CD4-positive, alpha-beta T cell treated with Interleukin-12 subunit alpha and Interleukin-12 subunit beta, for 1 hour (primary cell): ENCODE measurements around the gene MYO1B.

Experiments used
- DNase-seq: peaks from one replicate; pipeline ENCODE4 v3.0.0-alpha.2; 2020

Gene MYO1B

GRCh38 chr2:191474464-191474863, 229.3 kb downstream of the MYO1B start:
- DNase-seq, result no peak
